ENCODE results near the gene CHST8.

Gene CHST8

GRCh38 chr19:33675501-33676124 lies 53.9 kb downstream of the CHST8 start:
- no peak for DNase-seq

GRCh38 chr19:33676999-33677665 lies 55.4 kb downstream of the CHST8 start:
- no peak for DNase-seq

- no peak for DNase-seq
Observed at GRCh38 chr19:33677745-33678426, 56.1 kb downstream of the CHST8 start.

- DNase-seq = no peak
Observed at GRCh38 chr19:33678796-33679585, 57.2 kb downstream of the CHST8 start.

GRCh38 chr19:33679696-33680095 lies 57.9 kb downstream of the CHST8 start:
- no peak for DNase-seq

GRCh38 chr19:33681081-33681680 lies 59.4 kb downstream of the CHST8 start:
- no peak for DNase-seq

GRCh38 chr19:33683881-33684537 lies 62.3 kb downstream of the CHST8 start:
- no peak for DNase-seq

GRCh38 chr19:33684538-33685232 lies 62.9 kb downstream of the CHST8 start:
- DNase-seq = no peak

GRCh38 chr19:33685541-33685940 lies 63.8 kb downstream of the CHST8 start:
- DNase-seq = no peak

GRCh38 chr19:33686262-33686661 lies 64.5 kb downstream of the CHST8 start:
- DNase-seq = no peak

- no peak for DNase-seq
Observed at GRCh38 chr19:33686687-33687480, 65.1 kb downstream of the CHST8 start.

GRCh38 chr19:33687481-33688170 lies 65.9 kb downstream of the CHST8 start:
- no peak for DNase-seq

GRCh38 chr19:33688171-33688992 lies 66.6 kb downstream of the CHST8 start:
- DNase-seq = no peak

GRCh38 chr19:33689138-33689746 lies 67.5 kb downstream of the CHST8 start:
- no peak for DNase-seq

- DNase-seq = no peak
Observed at GRCh38 chr19:33689868-33690267, 68.1 kb downstream of the CHST8 start.

- no peak for DNase-seq
Observed at GRCh38 chr19:33690378-33691029, 68.8 kb downstream of the CHST8 start.

- no peak for DNase-seq
Observed at GRCh38 chr19:33691030-33691427, 69.3 kb downstream of the CHST8 start.

GRCh38 chr19:33691736-33692135 lies 70.0 kb downstream of the CHST8 start:
- DNase-seq = no peak
